HTR-8/SVneo (cell line): ENCODE data around the gene RAB15.

Source experiments
- DNase-seq: peaks from one replicate; pipeline ENCODE4 v3.0.0; 2011; ENCODE audit warnings: low spot score, mixed read lengths; ENCODE audit not compliant: insufficient read length
- FAIRE-seq: peaks from 2 replicates; lab custom pipeline; 2011; peaks lifted over from hg19 to GRCh38; lab: Jason Lieb, UNC

Gene RAB15

DNA sequence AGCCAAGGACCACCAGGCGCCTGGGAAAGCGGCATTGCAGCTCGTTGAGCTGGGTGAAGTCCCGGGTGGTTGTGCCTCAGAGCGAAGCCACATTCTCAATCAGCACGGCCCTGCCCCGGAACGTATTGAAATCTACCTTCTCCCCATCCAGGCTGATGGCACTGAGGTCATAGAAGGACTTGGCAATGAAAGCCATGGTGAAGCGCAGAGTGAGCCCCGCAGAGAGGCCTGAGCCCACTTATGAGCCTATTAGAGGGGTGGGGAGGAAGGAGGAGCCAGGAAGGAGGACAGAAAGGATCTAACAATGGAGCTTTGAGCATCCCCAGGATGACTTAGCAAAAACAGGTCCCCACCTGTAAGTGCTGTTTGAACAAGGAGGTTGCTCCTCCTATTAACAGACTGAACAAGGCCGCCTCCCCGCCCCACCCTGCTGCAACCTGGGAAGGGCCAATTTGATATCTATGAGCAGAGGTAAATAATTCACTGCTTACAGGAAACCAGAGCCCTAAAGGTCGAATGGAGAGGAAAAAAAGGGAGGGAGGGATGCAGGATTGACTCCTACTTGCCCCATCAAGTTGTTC lies 29.5 kb downstream of the RAB15 start, which contains the start of gene GPX2:
Gene GPX2 (minus strand): TSS at position 215 of the 581 bp plus-strand sequence. CDS start 19 bp downstream, at position 196.
- DNase-seq (no peak), FAIRE-seq (no peak)

DNA sequence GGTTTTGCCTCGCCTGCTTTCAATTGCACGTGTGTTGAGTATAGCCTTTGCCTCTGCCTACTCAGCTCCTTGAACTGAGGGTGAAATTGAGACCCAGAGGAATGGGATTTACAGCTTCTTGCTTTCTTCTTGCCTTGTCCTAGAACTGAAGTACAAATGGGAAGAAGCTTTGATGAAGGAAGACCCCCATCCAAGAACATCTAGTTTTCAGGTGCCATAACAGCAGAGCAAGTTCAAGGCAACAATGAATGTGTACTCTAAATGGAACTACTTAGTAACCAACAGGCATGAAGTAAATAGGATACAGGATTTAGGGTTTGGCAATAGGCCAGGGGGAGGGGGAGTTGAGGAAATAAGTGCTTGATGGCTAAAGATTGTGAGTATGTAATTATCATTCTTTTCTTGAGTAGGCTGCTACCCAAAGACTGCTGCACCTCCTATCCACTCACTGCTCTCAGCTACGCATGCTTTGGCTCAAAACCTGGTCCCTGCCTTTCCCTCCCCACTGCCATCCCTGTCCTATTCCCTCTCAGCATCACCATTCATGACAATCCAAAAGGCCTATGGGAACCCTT lies 31.7 kb downstream of the RAB15 start:
- no peak for DNase-seq
- no peak for FAIRE-seq

DNA sequence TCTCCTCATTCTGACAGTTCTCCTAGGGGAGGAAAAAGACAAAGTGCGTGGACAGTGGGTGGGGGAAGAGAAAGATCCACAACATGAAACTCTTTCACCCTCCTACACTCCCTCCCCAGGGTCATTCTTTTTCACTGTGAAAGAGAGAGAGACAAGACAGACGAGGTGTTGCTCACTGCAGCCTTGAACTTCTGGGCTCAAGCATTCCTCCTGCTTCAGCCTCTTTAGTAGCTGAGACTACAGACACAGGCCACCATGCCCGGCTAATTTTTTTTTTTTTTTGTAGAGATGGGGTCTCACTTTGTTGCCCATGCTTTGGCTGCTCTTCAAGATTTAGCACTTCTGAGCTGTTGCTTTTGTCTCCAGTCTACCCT lies 32.3 kb downstream of the RAB15 start:
- DNase-seq (no peak), FAIRE-seq (no peak)

DNA sequence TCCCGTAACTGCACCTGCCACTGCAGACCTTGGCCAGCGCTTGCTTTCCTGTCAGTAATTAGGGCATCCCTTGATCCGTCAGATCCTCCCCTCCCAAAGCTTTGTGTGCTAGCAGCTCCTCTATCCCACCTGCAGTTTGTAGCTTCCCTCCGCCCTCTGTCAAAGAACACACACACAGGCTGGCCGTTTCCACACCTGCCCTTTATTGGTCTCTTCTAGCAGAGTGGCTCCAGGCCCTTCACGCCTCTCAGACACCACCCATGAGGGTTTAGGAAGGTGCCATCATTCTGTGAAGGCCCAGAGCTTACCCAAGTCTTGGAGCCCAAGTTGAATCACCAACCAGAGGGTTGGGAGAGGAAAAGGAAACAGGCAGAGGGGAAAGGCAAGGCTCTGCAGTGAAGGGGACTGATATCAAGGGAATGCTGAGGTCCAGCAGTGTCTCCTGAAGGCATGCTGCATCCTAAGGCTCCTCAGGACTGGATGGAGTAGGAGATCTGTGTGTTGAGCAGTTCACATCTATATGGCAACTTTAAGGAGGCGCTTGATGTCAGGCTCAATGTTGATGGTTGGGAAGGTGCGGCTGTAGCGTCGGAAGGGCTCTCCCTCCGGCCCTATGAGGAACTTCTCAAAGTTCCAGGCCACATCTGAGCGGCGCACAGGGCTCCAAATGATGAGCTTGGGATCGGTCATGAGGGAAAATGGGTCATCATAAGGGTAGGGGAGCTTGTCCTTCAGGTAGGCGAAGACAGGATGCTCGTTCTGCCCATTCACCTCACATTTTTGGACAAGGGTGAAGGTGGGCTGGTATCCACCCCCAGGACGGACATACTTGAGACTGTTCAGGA lies 32.9 kb downstream of the RAB15 start:
- no peak for DNase-seq
- FAIRE-seq: peak; percentile 95

- DNase-seq (peak; percentile 73), FAIRE-seq (peak; percentile 95)
Measured at GRCh38 chr14:64937821-64938193, 34.3 kb downstream of the RAB15 start.

DNA sequence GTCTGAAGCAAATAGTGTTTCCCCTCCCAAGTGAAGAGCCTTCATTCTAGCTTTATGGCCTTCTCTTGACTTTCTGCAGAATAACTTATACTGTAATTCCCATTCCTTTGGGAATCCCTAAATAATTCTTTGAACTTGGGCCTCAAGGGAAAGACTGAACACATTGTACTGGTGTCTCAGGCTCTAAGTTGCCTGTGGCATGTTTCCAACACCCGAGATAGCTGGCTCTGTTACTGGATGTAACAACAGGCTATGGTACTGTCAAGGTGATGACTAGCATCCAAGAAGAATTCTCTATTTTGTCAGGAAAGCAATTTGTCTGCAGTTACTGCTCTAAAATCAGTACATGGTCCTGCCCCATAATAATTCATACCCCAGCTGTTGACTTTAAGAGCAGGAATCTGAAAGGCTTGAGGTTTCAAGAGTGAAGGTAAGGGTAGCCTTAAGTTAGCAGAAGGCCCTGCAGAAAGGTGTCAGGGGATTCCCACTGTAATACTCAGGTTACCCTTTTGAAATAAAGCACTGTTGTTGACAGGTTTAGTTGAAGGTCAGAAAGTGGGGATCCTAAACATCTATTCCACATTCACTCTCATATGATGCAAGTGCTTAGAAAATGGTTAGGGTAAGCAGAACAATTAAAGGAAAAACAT lies 34.8 kb downstream of the RAB15 start:
- FAIRE-seq (no peak), DNase-seq (no peak)

DNA sequence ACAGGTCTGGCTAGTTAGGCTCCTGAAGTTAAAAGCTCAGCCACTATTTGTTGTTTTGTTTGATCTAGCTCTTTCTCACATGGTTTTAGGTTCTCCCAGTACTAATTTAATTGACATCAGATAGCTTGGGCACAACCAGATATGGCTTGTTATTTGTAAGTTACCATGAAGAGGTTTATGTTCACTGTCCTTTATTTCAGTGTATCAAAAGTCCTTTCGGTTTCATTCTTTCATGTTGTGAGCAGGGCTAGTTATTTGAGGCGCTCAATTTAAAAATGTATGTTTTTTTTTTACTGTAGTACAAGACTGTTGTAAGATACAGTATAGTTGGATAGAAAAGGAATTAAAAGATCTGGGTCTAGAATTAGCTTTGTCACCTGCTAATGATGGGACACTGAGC lies 36.6 kb downstream of the RAB15 start:
- FAIRE-seq: peak; percentile 75
- DNase-seq: no peak

DNA sequence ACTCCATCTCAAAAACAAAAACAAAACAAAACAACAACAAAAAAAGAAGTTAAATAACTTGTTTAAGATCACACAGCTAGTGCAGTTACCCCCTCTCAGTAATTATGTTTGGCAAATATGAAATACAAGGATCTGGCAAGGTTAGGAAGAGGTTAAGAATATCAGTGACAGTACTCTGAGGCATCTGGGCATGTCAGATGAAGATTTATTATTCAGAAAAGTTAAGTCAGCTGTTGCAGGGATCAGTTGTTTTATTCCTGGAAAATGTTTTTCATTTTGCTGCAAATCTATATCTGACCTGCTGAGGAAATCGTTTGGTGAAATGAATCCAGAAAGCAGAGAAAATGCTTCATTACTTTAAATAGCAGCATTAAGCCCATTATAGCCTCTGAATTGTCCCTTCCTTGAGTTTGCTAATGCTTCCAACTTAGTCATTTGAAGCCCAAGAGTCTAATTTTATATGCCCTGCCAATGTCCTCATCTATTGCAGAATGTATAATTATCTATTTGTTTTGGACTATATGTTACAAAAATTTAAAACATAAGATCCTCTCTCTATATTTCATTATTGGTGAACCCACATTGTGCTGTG lies 37.7 kb downstream of the RAB15 start:
- FAIRE-seq: peak; percentile 84

DNA sequence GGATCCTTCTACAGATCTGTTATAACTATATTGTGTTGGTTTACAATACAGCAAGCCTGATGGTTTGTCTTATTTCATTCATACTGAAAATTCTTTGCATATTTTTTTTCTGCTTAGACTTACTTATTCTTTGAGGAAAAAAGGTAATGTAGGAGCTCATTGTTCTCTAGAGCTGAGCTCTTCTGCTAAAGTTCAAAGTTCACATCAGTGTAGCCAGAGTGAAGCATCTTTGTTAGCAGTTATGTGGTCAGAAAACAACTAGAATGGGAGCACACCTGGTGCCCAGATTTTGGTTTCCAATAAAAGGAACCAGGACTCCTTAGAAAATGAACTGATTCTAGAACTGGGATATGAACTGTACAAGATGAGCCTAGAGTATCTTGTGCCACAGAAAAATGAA lies 39.9 kb downstream of the RAB15 start:
- peak; percentile 95 for FAIRE-seq
- DNase-seq: no peak

More for the DNA sequence above, 37.7 kb downstream of the RAB15 start:
- no peak for DNase-seq

- peak; percentile 86 for FAIRE-seq
Measured at GRCh38 chr14:64931123-64931522, 41.0 kb downstream of the RAB15 start.

GRCh38 chr14:64930085-64930843 lies 41.9 kb downstream of the RAB15 start:
- peak; percentile 90 for FAIRE-seq
- DNase-seq: no peak

More at GRCh38 chr14:64931123-64931522, 41.0 kb downstream of the RAB15 start:
- DNase-seq: no peak

GRCh38 chr14:64929014-64929359 lies 43.1 kb downstream of the RAB15 start:
- FAIRE-seq (peak; percentile 97), DNase-seq (no peak)

GRCh38 chr14:64928239-64929013 lies 43.7 kb downstream of the RAB15 start:
- no peak for FAIRE-seq
- no peak for DNase-seq

DNA sequence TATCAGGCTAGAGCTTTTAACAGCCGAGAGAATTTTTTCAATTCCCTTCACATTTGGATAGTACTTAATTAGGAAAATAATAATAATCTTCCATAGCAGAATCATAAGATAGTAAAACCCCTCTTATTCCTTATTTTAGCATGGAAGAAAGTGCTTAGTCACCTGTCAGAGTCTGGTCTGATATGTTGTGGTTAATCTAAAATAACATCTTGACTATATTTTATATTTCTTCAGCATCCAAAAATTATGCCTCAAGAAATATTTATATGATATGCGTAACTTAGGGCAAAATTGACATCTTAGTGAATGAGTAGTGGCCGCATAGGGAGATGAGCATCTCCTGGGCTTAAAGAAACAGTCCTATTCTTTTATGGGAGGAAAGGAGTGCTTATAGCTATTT lies 45.1 kb downstream of the RAB15 start:
- FAIRE-seq (peak; percentile 51), DNase-seq (no peak)

- DNase-seq (no peak), FAIRE-seq (peak; percentile 94)
Measured at GRCh38 chr14:64926398-64926995, 45.6 kb downstream of the RAB15 start.

DNA sequence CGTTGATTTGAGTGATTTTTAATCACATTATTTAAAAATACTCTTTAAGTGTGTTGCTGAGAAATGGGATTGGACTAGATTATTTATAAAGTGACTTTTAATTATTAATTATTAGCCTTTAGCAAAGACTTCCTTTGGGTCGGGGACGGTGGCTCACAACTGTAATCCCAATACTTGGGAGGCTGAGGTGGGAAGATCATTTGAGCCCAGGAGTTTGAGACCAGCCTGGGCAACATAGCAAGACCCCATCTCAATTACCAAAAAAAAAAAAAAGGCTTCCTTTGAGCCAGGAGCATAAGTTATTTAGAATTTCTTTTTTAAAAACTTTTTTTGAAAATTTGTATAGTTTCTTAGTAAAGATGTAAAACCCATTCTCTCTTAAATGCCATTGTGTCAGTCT lies 49.1 kb downstream of the RAB15 start:
- DNase-seq (no peak), FAIRE-seq (no peak)

DNA sequence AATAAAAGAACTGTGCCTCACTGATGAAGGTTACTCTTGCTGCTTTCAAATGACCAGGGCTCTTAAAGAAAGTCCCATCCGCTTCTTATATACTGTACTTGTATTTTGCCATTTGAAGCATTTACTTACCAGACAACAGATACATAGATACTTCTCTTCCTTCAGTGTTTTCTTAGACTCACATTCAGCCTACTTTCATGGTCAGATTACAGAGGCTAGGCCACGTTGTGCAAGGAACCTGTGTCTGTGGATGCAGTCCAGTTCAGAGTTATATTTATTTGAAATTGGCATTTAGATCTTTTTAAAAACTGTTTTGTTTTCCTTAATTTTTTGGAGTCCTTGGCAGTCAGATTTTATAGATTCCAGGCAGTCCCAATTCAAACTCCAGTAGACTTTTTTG lies 51.7 kb downstream of the RAB15 start:
- FAIRE-seq: peak; percentile 91

DNA sequence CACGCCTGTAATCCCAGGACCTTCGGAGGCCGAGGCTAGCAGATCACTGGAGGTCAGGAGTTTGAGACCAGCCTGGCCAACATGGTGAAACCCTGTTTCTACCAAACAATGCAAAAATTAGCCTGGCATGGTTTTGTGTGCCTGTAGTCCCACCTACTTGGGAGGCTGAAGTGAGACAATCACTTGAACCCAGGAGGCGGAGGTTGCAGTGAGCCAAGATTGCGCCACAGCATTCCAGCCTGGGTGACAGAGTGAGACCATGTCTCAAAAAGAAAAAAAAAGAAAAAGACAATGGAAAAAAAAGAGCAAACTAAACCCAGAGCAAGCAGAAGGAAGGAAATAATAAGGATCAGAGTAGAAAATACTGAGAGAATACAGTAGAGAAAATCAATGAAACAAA lies 52.5 kb downstream of the RAB15 start:
- FAIRE-seq: peak; percentile 92
- DNase-seq: no peak

More for the DNA sequence above, 51.7 kb downstream of the RAB15 start:
- DNase-seq: no peak

DNA sequence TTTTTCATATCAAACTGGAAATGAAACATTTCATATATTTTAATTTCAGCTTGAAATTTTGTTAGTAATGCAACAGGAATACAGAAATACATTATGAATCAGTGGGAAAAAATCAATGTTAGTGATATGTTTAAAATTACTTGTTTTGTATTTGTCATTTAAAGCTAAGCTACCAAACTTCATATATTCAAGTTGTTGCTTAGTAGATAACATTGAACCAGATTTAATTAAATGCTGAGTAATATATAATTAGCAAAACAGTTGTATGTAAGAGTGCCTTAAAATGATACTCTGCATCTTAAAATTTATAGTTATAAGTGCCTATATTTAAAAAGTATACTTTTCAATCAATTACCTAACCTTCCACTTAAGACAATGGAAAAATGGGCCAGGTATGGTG lies 52.9 kb downstream of the RAB15 start:
- FAIRE-seq (no peak), DNase-seq (no peak)
